Femur (tissue), 1 donor: Measurements from ENCODE around the gene ADCY1.
A peak's percentile ranks its signal among the peaks of the same experiment; 100 is the strongest.

Experiments used
- DNase-seq: peaks from one replicate; pipeline ENCODE4 v3.0.0-alpha.2; 2017

Gene ADCY1

GRCh38 chr7:45578467-45578866 is 4.3 kb downstream of the ADCY1 start:
- DNase-seq: no peak

- DNase-seq: no peak
Measured at GRCh38 chr7:45579391-45579801, 5.2 kb downstream of the ADCY1 start.

DNA sequence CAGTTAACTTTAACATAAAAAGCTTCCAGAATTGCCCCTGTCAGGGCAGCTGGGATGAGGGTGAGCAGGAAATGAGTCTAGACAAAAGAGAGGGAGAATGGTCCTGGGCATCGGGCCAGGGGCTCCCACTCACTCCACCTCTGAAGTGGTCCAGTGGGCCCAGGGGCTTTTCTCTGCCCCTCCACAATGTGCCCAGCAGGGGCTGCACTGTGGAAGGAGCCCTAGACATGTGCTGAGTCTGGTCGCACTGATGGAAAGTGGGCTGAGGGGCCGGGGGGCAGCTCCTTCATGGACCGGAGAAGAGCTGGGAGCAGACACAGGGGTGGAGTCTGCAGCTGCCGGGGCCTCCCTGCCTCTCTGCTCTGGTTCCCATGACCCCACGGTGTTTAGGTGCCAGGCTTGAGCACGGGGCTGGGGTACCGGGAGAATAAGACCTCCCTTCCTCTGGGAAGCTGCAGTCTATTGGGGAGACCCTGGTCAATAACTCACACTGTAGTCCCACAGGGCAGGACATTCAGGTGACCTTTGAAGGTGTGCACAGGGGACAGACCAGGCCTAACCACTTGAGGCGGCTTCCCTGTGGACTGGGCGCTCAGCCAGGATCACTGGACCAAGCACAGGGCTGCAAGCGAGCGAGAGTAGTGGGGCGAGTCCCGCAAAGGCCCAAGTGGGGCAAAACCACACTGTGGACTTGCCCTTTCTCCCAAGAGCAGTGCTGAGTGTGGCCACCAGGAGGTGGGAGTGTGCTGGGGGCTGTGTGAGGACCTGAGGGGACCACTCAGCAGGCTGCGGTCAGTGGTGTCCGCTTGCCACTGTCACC is 6.1 kb downstream of the ADCY1 start:
- no peak for DNase-seq

DNA sequence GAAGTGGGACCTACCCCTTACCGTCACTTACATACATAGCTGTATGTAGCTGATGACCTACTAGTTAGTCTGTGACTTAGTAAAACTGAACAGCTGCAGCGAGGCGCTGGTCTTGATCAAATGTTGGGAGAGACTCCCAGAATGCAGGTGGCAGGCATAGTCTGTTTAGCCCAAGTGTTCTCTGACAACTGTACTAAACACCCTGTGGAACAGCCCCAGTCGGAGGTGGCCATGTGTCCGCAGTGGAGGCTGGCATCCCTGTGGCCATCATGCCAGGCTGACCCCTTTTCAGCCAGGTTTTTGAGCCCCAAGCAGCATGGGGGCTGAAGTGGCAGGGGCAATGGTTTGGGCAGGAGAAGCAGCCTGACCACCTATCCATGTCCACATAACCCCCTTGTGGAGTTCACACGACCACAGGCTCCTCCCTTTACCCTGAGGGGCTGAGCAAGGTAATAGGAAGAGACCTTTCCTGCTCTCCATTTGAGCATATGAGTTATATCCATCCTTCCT is 7.2 kb downstream of the ADCY1 start:
- no peak for DNase-seq

DNA sequence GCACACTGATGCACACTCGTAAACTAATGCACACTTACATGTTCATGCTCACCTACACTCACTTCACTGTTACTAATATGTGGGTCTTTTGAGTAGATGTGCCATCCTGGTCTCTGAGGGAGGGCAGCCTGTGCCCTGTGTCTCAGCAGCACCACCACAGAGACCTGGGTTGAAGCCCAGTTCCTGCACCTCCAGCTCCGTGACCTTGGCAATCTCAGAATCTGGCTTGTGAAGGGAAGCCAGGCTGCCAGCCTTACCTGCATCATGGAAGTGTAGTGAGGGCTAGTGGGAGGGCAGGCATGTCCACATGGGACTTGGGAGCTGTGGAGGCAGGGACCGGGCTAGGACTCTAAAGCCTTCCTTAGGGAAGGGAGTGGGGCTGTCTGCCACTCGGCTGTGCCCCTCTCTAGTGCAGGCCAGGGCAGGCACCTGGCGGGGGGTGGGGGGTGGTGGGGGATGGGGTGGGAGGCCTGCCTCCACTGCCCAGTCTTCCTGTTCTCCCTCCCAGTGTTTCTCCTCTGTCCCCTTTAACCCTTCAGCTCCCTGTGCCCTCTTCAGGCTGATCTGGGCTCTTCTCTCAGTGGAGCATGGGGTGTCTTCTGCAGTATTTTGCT is 8.1 kb downstream of the ADCY1 start:
- DNase-seq: no peak

DNA sequence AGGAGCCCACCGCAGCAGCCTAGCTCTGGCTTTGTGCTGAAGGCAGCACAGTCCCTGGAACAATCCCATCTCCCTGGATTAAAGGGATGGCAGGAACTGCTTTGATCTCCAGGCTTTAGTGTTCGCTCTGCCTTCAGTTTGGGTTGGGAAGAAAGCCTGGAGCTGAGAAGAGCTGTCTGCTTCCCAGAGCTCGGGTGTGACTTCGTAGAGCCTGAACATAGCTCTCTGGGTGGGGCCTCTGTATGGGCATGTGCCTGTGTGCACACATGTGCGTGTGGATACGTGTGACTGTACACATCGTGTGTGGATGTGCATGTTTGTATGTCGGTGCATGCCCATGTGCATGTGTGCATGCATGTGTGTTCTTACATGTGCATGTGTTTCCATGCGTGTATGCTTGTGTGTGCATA is 8.7 kb downstream of the ADCY1 start:
- DNase-seq: no peak

DNA sequence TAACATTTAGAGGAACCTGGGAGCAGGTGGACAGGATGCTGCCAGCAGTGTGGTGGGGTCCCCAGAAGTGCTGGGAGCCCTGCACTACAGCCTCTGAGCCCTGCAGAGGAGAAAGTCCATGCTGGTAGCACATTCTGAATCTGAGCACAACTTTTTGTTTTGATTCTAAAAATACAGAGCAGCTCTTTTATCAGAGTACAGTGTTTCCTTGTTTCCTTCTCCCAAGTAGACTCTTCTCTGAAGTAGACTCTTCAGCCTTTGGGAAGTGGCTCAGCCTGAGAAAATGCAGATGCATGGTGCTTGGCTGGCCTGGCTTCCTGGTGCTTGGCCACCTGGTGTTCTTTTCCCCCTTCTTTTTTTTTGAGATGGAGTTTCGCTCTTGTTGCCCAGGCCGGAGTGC is 9.1 kb downstream of the ADCY1 start:
- DNase-seq: no peak

- no peak for DNase-seq
Measured at GRCh38 chr7:45584261-45585210, 10.4 kb downstream of the ADCY1 start.

- DNase-seq: no peak
Measured at GRCh38 chr7:45585628-45586027, 11.5 kb downstream of the ADCY1 start.

DNA sequence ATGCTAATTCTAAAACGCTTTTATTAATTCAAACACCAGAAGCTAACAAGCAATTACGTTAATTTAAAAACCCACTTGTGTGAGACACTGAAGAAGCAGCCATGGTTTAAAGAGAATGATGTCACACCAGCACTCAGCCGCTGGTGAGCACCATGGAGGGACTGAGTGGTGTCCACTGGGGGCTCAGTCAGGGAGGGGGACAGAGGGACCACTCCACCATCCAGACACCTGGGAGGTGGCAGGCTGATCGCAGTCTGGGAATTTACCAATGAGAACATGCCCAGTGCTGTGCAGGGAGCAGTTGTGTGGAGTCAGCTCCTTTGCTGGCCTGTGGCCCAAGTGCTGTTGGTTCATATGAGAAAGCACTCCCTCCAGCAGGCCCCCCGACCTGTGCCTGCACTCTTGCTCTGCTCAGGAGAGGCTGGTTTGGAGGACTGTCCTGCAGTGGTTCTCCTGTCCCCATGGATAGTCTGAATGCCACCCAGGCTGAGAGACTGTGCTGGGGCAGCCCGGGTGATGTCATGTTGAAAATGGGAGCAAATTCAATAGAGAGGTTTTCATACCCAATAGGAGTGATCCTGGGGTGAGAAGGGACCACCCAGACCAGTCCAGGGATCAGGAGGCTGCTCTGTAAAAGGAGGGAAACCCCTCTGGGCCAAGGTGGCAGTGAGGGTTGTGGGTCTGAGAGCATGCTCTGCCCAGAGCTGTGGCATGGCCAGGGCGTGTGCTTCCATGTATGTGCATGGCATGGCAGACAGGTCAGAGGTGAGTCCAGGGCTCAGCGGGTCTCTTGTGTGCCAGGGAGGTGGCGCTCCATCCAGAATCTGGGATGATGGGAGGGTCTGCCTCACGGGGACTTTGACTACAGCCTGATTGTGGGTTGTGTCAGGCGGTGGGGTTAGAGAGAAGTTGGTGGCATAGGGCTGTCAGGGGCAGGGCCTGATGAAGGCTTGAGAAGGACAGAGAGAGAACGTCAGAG is 12.7 kb downstream of the ADCY1 start:
- no peak for DNase-seq

- peak; percentile 14 for DNase-seq
Measured at GRCh38 chr7:45588466-45588865, 14.3 kb downstream of the ADCY1 start.

GRCh38 chr7:45589061-45589460 is 14.9 kb downstream of the ADCY1 start:
- DNase-seq: peak; percentile 8

DNA sequence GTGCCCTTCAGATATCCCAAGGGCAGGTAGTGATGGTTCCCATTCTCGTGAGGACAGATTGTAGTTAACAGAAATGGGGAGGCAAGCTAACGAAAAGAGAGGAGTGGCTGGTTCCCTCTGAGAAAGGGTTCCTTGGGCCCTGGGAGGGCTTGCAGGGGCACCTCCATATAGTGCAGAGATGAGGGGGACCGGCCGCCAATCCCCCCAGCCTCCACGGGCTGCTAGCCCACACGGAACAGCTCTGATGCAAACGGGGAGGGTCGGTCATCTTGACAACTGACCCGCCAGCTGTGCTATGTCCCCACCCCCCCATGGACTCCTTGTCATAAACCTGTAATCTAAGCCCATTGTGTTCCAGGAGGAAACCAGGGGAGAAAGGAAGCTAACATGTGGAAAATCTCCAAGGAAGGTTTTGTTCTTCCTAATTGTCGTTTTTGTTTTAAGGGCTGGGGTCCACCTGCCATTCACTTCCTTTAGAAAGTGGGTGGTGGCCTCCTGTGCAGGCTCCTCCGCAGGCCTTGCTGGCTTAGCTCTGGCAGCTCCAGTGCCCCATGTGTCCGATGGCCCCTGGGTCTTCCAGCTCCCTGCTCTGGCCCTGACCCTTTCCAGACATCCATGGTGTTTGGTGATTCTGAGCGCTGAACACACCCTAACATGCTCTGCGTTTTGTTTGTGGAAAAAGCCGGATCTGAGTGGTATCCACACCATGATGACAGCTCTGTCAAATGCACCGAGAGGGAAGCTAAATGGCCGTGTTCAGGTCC is 15.9 kb downstream of the ADCY1 start:
- DNase-seq: no peak

DNA sequence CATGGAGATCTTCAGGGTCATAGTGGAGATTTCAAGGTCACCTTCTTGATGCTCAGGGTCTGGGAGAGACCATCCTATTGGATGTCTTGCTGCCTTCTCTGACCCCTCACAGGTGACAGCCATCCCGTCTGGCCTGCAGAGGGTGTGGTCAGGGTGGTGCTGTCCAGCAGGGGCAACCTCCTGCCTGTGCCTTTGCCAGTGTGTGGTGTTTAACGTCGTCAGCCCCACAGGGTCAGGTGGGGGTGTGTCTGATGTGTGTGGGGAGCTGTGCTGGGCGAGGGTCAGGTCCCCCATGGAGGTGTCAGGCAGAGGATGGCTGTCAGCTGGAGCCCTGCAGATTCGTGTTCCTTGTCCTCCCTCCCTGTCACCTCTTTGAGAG is 16.5 kb downstream of the ADCY1 start:
- no peak for DNase-seq

DNA sequence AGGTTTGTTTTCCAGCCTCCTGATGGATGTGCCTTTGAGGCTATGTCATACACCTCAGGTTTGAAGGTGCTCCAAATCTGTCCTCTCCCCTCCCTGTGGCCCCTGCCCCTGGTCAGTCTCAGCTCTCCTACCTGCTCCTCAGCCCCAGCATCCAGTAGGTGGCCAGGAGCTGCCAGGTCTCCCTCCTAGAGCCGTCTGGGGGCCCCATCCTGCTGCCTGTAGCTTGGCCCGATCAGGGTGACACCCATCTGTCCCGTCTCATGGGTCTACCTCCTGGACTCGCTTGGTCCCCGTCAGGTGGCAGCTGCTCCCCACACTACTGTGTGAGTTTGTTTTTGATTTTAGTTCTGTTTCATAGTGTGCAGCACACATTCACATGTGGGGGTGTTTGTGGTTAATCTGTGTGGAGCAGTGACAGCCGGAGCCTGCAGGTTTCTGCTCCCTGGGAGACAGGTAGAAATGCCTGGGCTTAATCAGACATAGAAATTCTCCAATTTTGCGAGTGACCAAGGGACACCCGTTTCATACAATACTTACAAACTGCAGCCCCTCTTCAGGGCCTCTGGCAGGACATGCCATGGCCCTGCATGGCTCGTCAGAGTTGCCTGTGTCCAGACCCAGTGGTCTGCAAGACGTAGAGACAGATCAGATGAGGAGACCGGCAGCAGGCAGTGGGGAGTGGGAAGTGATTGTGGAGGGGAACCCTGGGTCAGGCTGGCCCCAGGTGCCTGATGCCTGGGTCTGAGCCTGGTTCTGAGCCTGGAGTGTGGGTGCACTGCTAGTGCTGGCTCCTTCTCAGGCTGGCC is 17.1 kb downstream of the ADCY1 start:
- DNase-seq: no peak

DNA sequence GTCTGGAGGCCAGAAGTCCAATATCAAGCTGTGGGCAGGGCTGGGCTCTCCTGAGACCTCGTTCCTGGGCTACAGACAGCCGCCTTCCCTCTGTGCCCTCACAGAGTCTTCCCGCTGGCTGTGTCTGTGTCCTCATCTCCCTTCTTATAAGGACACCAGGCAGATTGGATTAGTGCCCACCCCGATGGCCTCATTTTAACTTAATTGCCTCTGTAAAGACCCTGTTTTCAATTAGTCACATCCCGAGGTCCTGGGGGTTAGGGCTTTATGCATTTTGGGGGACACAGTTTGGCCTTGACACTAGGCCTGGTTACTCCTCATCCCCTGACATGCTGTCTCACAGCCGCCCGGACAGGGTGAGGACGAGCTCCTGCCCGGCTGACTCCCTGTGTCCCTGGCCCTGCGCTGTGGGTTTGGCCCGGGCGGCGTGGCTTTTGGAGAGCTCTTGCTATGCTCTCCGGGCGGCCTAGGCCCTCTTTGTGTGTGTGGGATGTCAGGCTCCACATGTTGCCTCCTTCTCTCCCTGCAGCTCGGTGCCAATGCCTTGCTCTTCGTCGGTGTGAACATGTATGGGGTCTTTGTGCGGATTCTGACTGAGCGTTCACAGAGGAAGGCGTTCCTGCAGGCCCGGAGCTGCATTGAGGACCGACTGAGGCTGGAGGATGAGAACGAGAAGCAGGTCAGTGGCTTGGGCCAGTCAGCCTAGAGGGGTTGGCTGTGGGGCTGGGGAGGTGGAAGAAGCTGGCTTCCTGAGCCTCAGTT is 18.2 kb downstream of the ADCY1 start:
- DNase-seq: no peak

- DNase-seq: no peak
Measured at GRCh38 chr7:45593121-45593541, 19.0 kb downstream of the ADCY1 start.

DNA sequence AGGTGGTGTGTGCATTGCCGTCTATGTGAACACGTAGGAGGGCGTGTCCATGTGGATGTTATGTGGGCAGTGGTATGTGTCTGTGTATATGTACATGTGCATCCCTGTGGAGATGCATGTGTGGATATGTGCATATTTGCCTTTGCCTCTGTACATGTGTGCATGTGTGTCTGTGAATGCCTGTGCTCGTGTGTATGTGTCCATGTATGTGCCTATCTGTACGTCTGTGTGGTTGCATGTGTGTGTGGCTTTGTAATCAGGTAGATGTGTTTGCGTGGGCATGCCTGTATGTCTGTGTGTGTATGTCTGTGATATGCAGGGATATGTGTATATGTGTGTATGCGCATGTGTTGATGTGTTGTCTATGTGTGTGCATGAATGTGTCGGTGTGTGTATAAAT is 19.7 kb downstream of the ADCY1 start:
- no peak for DNase-seq

DNA sequence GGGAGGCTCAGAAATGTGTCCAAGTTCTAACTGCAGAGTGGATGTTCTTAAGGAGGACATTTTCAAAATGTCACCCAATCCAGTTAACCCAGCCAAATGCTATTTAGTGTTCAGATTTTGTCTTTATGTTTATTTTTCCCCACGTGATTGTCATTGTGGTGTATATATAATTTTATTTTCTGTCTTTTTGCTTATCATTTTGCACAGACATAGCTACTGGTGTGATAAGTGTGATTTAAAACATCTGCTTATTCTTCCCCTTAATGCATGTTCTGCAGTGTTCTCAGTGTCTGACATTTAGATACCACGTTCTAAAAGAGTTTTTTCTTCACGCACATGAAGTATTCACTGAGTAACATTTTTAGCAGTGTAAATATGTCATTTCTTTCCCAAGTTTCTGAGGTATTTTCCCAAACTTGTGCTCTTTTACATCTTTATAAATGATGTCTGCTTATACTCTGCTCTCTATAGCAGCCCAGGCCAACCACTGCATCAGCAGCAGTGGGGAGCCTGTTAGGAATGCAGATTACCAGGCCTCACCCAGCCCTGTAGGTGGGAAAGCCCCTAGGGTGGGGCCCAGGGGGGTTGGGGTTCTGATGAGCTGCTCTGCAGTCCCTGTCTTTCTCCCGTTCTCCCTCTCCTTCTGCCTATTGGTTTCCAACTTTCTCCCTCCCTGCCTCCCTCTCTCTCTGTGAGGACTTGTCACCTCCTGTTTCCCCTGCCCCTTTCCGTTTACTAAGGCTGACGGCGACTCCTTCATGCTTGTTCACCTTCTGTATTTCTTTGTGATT is 20.8 kb downstream of the ADCY1 start:
- peak; percentile 3 for DNase-seq
